NCI-H1105 treated with DMSO at 0.1 percent for 48 hours (cell line): ENCODE measurements around the gene SLC9A8.
"Not testable (repeated sequence)": the region's sequence is repeated elsewhere in the genome, so short reads cannot be mapped to it uniquely, and the experiment has no call there.

Source experiments
- DNase-seq: peaks from one replicate; lab custom pipeline; 2025; lab: John Stamatoyannopoulos, UW

SLC9A8 gene, protein sequence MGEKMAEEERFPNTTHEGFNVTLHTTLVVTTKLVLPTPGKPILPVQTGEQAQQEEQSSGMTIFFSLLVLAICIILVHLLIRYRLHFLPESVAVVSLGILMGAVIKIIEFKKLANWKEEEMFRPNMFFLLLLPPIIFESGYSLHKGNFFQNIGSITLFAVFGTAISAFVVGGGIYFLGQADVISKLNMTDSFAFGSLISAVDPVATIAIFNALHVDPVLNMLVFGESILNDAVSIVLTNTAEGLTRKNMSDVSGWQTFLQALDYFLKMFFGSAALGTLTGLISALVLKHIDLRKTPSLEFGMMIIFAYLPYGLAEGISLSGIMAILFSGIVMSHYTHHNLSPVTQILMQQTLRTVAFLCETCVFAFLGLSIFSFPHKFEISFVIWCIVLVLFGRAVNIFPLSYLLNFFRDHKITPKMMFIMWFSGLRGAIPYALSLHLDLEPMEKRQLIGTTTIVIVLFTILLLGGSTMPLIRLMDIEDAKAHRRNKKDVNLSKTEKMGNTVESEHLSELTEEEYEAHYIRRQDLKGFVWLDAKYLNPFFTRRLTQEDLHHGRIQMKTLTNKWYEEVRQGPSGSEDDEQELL

DNA sequence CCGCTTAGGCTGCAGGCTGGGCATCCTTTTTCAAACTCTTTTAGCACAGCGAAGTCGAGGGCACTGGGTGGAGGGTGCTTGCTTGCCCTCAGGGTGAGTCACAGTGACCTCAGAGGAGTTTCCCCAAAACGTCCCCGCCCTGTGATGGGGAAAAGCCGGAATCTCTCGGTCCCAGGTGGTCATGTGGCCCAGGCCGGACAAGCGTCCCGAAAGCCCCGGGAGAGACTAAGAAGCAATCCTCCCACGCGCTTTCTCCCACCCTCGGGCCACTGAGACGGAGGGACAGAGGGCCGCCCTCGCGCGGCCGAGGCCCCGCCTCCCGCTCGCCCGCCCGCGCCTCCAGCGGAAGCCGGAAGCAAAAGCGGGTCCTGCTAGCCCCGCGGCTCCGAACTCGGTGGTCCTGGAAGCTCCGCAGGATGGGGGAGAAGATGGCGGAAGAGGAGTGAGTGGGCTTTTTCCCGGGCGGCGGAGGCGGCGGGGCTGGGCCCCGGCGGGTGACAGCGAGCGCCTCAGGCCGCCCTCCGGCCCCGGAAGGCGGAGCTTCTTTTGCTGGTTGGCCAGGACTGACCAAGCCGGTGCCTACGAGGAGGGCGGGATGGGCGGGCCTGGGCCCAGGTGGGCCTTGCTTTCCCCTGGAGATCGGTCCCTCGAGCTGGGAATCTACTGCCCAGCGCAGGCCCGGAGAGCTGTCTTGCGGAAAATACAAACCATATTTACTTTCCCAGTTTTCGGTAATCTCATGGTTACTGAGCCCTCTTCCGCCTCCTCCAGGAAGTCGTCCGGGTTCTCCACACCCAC is at the start of gene SLC9A8:
Gene SLC9A8 (plus strand): TSS at position 322 of the 798 bp plus-strand sequence. CDS start 95 bp downstream, at position 417.
- DNase-seq, result peak; percentile 86

DNA sequence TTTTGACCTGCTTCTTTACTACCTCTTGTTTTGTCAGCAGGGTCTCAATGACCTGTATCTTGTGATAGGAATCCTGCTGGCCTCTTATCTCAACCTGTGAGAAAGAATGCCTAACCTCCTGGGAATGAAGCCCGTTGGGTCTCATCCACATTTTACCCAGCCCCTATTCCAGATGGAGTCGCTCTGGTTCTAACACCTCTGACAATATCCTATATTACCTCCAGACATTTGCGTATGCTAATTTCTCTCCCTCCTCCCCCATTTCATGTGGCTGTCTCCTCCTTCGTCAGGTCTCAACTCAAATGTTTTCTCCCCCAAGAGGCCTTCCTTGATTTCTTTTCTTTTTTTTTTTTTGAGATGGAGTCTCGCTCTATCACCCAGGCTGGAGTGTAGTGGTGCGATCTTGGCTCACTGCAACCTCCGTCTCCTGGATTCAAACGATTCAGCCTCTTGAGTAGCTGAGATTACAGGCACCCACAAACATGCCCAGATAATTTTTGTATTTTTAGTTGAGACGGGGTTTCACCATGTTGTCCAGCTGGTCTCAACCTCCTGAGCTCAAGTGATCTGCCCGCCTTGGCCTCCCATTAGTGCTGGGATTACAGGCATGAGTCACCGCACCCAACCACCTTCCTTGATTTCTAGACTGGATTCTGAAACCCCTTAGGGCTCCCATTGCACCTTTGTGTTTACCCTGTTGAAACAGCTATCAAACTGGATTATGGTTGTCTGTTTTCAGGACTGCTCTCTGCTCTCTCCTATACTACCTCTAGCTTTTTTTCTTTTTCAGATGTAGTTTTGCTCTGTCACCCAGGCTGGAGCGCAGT is 49.5 kb upstream of the SLC9A8 start:
- DNase-seq, result no peak

DNA sequence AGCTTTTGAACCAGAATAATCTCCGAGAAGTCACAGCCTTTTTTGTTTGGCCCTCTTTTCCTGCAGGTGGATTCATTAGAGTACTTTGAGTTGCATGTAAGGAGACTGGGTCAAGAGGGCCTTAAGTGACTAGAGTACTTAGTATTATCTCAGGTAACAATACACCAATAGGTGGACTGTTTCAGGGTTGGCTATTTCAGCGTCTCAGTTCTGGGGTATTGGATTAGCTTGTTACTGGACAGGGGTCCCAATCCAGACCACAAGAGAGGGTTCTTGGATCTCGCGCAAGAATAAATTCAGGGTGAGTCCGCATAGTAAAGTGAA is 47.3 kb upstream of the SLC9A8 start:
- no peak for DNase-seq

DNA sequence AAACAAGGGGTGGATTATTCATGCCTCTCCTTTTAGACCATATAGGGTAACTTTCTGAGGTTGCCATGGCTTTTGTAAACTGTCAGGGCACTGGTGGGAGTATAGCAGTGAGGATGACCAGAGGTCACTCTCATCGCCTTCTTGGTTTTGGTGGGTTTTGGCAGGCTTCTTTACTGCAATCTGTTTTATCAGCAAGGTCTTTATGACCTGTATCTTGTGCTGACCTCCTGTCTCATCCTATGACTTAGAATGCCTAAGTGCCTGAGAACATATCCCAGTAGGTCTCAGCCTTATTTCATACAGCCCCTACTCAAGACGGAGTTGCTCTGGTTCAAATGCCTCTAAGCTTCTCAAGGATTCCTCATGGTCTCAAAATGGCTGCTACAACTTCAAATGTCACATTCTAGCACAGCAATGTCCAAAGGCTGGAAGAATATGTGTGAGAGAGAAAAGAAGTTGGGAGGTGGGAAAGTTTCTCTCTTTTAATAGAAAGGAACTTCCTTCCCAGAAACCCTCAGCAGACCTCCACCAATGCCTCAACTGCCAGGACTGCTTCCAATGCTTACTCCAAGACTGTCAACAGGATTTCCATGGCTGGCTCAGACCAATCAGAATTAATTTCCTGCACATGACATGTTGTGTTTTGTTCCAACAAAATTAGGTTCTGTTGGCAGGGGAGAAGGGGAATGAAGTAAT is 46.6 kb upstream of the SLC9A8 start:
- no peak for DNase-seq

DNA sequence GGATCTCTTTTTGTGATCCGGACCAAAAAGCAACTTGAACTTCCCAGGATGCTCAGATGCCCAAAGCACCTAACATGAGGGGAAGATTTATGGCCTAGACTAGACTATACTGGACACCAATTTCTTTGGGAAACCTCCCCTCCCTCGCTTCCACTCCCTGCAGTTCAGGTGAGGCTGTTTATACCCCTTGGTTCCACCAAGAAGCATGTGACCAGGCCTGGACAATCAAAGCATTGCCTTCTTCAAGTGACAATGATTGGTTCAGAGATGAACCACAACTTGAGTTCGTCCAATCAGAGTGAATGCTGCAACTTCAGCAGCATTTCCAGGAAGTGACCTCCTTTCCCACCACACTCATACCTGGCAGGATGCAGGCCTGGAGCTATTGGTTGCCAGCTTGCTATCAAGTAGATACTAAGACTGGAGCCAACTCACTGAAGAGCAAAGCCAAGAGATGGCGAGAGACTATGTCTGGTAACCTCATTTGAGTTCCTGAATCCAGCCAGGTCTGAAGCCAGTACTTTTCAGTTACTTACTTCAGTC is 45.6 kb upstream of the SLC9A8 start:
- no peak for DNase-seq

DNA sequence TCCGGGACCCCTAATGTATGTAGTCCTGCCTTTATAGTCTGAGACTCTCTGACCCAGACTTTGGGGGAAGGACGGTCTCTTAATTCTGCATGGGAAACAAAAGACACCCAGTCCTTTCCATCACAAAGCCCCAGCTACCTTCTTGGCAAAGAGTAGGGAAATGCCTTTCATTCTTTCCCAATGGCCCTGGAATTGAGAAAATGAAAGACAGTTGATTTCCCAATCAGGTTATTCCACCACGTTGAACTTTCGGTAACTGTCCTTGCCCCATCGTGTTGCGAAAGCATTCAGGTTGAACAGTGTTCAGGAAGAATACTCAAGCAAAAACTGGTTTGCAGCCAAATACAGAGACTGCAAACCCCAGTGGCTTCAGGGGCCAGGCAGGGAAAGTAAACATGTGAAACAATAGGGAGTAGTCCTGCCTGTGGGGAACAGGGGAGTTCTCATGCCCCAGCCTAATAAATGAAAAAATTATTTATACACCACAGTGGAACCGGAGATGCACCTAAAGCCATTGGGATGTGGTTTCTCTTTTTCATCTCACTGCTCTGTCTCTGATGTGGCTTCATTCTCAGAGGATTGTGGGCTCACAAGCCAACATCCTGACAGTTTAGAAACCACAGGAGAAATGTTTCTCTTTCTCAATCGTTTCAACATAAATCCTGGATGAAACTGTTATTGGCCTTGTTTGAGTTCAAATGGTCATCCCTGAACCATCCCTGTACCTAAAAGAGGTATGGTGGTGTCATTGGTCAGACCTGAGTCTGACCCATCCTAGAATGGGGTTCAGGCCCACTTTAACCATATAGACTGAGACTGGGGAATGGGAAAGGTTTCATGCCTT is 44.2 kb upstream of the SLC9A8 start:
- no peak for DNase-seq

DNA sequence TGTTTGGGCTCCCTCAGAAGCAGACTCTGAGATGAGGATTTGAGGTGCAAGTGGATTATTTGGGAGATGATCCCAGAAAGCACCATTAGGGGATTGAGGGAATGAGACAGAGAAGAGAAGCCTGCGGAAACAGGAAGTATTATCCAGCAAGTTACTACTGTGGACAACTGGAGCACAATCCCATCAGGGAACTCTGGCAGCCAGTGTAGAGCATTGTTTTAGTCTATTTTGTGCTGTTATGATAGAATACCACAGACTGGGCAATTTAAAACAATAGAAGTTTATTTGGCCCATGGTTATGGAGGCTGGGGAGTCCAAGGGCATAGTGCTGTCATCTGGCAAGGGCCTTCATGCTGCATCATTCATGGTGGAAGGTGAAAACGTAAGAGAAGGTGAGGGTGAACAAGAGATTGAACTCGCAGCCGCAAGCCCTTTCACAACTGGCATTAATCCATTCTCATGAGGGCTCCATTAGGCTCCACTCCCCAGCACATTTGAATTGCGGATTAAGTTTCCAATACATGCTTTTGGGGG is 43.5 kb upstream of the SLC9A8 start:
- no peak for DNase-seq

DNA sequence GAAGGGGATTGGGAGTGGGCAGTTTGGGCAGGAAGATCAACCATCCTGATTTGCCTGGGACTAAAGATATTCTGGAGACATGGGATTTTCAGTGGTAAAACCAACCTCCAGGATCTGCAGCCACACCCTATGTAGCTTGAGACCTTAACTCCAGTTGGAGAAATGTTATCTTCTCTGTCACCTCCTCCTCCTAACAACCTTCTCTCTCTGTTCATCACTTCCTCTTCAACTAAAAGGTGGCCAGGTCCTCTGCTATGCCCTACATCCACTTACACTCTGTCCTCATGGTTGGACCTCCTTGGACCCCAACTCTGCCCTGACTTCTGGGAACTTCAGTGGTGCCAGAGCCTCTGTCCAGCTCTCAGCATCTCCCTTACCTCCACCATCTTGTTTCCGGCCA is 42.0 kb upstream of the SLC9A8 start:
- no peak for DNase-seq

DNA sequence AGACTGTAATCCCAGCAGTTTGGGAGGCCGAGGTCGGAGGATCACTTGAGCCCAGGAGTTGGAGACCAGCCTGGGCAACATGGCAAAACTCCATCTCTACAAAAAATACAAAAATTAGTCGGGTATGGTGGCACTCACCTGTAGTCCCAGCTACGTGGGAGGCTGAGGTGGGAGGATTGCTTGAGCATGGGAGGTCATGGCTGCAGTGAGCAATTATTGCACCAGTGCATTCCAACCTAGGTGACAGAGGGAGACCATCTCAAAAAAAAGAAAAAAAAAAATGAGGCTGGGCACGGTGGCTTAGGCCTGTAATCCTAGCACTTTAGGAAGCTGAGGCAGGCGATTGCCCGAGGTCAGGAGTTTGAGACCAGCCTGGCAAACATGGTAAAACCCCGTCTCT is 38.4 kb upstream of the SLC9A8 start:
- not testable (repeated sequence) for DNase-seq

DNA sequence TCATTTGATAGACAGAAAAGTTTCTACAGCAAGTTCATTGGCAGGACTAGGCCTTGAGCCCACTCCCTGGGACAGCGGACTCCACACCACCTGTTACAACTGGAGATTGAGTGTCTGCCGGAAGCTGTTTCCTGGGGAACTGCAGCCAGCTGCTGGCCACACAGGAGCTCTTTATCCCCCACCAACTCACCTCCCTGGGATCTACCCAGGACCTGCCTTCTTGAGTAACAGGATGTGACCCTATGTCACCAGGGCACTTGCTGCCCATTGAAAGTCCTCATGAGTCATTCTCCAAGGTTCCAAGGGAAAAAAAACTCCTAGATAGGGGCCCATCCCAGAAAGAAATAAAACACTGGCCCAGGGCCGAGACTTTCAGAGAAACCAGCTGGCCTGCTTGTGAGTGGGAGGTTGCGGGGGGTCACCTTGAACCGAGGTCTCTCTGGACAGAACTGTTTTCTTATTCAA is 37.4 kb upstream of the SLC9A8 start:
- no peak for DNase-seq

DNA sequence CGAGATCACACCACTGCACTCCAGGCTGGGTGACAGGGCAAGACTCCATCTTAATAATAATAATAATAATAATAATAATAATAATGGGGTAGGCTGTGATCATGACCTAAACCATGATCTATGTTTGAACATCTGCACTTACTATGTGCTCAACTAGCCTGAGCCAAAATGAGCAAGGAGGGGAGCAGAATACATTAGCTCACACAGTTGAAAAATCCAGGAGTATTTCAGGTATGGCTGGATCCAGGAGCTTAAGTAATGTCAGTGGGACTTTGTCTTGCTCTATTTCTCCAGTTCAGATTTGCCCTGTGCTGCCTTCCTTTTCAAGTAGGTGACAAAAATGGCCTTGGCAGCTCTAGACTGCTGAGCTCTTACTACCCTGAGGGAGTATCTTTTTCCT is 32.7 kb upstream of the SLC9A8 start:
- DNase-seq, result no peak

DNA sequence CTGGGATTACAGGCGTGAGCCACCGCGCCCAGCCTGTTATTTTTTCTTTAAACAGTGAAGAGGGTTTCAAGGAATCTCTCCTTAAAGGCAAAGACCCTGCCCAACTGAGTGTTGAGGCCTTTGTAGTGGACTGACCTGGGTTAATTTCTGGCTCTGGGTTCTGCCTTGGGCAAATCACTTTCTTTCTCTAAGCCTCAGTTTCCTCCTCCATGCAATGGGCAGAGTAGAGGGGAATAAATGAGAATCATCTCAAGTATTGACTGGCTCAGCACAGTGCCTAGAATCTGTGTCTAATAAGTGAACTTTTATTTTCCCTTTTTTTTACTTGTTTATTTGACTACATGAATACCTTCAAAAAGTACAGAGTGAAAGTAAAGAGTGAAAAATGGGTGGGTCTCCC is 31.0 kb upstream of the SLC9A8 start:
- no peak for DNase-seq

DNA sequence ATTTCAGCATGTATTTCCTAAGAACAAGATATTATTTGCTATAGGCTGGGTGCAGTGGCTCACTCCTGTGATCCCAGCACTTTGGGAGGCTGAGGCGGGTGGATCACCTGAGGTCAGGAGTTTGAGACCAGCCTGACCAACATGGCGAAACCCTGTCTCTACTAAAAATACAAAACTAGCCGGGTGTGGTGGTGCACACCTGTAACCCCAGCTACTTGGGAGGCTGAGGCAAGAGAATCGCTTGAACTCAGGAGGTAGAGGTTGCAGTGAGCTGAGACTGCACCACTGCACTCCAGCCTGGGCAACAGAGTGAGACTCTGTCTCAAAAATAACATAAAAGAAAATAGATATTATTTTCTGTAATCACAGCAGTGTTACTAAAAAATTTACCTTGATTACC is 30.2 kb upstream of the SLC9A8 start:
- not testable (repeated sequence) for DNase-seq

DNA sequence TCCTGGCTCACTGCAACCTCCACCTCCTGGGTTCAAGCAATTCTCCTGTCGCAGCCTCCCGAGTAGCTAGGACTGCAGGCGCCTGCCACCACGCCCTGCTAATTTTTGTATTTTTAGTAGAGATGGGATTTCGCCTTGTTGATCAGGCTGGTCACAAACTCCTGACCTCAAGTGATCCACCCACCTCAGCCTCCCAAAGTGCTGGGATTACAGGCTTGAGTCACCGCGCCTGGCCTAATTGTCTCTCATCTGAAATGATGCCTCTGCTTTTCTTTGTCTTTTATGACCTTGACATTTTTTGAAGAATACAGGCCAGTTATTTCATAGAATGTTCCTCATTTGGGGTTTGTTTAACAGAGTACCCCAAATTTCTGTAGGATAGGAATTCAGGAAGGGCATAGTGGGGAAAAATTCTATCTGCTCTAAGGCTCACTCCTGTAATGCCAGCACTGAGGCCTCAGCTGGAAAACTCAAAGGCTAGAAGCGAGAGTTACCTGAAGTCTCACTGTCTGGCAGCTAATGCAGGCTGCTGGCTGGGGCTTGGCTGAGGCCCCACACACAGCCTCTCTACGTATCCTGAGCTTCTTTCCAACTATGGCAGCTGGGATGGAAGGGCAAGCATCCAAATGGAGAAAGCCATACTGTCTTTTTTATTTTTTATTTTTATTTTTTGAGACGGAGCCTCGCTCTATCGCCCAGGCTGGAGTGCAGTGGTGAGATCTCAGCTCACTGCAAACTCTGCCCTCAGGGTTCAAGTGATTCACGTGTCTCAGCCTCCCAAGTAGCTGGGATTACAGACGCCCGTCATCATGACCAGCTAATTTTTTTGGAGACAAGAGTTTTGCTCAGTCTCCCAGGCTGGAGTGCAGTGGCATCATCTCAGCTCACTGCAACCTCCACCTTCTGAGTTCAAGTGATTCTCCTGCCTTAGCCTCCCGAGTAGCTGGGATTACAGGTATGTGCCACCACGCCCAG is 29.3 kb upstream of the SLC9A8 start:
- DNase-seq, result not testable (repeated sequence)

DNA sequence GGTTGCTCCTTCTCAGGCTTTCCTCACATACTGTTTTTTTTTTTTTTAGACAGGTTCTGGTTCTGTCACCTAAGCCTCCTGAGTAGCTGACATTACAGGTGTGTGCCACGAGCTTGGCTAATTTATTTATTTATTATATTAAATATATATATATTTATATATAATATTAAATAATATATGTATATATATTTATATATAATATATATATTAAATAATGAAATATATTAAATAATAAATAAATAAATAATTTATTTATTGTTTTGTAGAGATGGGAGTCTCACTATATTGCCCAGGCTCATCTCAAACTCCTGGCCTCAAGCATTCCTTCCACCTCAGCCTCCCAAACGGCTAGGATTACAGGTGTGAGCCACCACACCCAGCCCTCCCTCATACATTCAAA is 28.3 kb upstream of the SLC9A8 start:
- no peak for DNase-seq

DNA sequence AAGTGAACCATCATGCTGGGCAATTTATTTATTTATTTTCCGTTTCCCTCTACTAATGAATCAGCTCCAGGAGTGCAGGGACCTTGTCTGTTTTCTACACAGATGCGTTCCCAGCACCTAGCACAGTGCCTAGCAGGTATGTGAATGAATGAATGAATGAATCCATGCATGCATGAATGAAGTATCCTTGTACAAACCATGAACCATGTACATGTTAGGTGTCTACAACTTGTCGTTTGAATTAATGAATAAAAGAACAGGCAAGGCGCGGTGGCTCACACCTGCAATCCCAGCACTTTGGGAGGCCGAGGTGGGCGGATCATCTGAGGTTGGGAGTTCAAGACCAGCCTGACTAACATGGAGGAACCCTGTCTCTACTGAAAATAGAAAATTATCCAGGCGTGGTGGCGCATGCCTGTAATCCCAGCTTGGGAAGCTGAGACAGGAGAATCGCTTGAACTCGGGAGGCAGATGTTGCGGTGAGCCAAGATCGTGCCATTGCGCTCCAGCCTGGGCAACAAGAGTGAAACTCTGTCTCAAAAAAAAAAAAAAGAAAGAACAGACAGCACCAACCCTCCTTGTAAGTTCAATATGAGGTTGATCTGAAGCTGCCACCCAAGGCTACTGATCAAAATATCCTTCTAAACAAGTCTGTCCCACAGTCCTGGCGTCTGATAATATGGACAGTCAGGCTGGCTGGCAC is 27.3 kb upstream of the SLC9A8 start:
- DNase-seq, result no peak

DNA sequence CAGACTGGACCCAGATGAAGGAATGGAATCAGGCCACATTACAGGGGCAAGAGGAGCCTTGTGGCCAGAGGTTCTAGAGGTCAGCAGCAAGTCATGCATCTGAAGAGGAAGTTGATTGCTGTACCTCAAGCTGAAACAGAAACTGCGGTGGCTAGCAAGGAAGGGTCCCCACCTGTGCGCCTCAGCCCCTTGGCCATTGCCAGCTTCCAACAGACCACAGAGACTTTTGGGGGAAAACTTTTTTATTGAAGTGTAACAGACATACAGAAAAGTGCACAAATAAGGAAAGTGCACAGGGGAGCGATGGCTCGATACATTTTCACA is 26.8 kb upstream of the SLC9A8 start:
- DNase-seq, result no peak

DNA sequence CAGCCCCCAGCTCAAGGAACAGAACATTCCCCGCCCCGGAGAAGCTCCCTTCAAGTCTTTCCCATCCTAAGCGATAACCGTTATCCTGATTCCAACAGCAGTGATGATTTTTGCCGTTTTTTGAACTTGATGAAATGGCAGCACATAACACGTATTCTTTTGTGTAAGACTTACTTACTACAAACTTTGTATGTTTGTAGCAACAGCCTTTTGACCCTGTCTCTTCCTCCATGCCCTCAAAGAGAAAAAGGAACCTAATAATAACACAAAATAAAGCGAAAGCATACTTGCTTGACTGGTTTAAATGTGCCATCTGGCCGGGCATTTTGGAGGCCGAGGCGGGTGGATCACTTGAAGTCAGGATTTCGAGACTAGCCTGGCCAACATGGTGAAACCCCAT is 26.4 kb upstream of the SLC9A8 start:
- no peak for DNase-seq
